Testis (tissue), 3 donors: ENCODE results near the gene DRC7. TPM values are rescaled to one million over a fixed set of nuclear protein-coding genes. Genes with fewer than 3 reads are reported as not detected.

ENCODE experiments used
- DNase-seq: peaks from one replicate; pipeline ENCODE4 v3.0.0-alpha.2; 2019
- H3K27ac ChIP-seq, 2 donors: fragments of 200-600 bp; sonication (generic); one replicate each; pipeline ENCODE4 v1.5.1; 2019
- H3K27me3 ChIP-seq: fragments of 200-600 bp; sonication (generic); one replicate; pipeline ENCODE4 v1.5.1; 2019
- H3K36me3 ChIP-seq: fragments of 200-600 bp; sonication (generic); one replicate; pipeline ENCODE4 v1.5.1; 2017; ENCODE audit warnings: low read depth; ENCODE audit errors: missing control alignments
- H3K4me1 ChIP-seq: fragments of 200-600 bp; sonication (generic); one replicate; pipeline ENCODE4 v1.5.1; 2019
- H3K4me3 ChIP-seq, 2 donors: fragments of 200-600 bp; sonication (generic); one replicate each; pipeline ENCODE4 v1.5.1; 2017 to 2019
- H3K9me3 ChIP-seq: fragments of 200-600 bp; sonication (generic); one replicate; pipeline ENCODE4 v1.5.1; 2017
- POLR2A ChIP-seq: fragments of 450-650 bp; IDR thresholded peaks from one replicate; pipeline ENCODE4 v1.6.1; 2017; ENCODE audit warnings: antibody characterized with exemption, mild to moderate bottlenecking, moderate library complexity
- WGBS, 2 donors: methylation state at CpG; one replicate each; pipeline ENCODE4 v1.1.5; 2018; 5-methylcytosine and 5-hydroxymethylcytosine counted together
- intact Hi-C: fragments of 100-400 bp; cut with DNase I; formaldehyde crosslinking; loops from one replicate; pipeline ENCODE4 v1.15.1; 2023; ENCODE audit warnings: low total_unique reads
- polyA plus RNA-seq: library from polyadenylated mRNA; stranded (reverse); fragments of 350-450 nt; fragmentation: Illumina TruSeq; extraction: RNeasy Lipid Tissue Mini Kit (QIAGEN cat#74804); gene quantifications from one replicate; pipeline ENCODE4 v1.2.3, GENCODE V29; 2014; ENCODE audit warnings: low read depth, low replicate concordance; ENCODE audit not compliant: insufficient read depth
- total RNA-seq, 2 donors: library from RNA; depleted of rRNA; stranded (reverse); fragments of >200 nt; gene quantifications; one replicate each; pipeline ENCODE4 v1.2.3, GENCODE V29; 2016
- TF ChIP-seq, protein P1 (sequence below), 3 experiments: fragments of 450-650 bp in 2 of 3; fragments of 200-600 bp in 1 of 3; sonication (generic) in 1 of 3; IDR thresholded peaks; one replicate each; pipeline ENCODE4 v1.5.1; 2016 to 2019; ENCODE audit warnings: antibody characterized with exemption in 3 of 3, mild to moderate bottlenecking in 2 of 3, moderate library complexity in 1 of 3

The DRC7 gene
- total and polyA plus RNA-seq, 3 donors from 2014 or later = 35.4 to 199 (median 62.7) TPM

DNA sequence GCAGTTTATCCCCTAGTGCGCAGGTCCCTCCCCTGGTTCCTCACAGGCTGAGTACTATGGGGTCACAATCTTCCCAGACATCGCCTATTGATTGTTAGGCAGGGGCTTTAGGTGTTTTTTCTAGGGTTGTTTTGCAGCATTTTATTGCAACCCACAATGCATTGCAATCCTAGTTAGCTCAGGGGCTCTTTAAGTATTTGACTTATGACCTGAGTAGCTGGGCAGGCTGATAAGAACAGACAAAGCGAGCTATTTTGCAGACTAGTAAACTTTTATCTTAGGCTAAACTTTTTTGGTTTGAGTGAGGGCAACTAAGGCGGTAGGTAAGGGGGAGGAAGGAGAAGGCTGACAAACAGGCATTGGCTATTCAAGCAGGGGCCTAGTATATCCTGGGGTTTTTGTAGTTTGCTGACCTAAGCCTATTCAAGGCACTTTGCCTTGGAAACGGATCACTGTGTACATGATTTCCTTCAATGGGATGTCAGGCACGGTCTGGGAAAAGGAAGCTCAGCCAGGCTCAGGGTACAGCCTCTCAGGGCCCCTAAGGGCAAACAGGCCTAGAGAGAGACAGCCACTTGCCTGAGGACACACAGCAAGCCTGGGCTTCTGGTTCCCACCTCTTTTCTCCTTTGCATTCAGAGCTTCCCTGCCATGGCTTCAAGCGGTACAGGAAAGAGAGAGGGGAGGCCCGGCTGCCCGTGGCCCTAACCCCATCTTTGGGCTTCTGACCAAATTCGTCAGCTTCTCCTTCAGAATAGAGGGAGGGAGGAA, 6.4 kb downstream of the DRC7 start:
- H3K36me3 ChIP-seq = no peaks in the 10 kb centered on the region
- no peak for TF ChIP-seq POLR2A
- TF ChIP-seq, protein P1, sequence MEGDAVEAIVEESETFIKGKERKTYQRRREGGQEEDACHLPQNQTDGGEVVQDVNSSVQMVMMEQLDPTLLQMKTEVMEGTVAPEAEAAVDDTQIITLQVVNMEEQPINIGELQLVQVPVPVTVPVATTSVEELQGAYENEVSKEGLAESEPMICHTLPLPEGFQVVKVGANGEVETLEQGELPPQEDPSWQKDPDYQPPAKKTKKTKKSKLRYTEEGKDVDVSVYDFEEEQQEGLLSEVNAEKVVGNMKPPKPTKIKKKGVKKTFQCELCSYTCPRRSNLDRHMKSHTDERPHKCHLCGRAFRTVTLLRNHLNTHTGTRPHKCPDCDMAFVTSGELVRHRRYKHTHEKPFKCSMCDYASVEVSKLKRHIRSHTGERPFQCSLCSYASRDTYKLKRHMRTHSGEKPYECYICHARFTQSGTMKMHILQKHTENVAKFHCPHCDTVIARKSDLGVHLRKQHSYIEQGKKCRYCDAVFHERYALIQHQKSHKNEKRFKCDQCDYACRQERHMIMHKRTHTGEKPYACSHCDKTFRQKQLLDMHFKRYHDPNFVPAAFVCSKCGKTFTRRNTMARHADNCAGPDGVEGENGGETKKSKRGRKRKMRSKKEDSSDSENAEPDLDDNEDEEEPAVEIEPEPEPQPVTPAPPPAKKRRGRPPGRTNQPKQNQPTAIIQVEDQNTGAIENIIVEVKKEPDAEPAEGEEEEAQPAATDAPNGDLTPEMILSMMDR (IDR thresholded peaks at IDR 0.05) = no peak
- no peak for DNase-seq
- H3K4me1 ChIP-seq = peaks cover 11% of the 10 kb centered on the region
- no peaks in the 10 kb centered on the region for H3K9me3 ChIP-seq
- no peaks in the 10 kb centered on the region for H3K27me3 ChIP-seq
- intact Hi-C loops = no loop called here
- H3K27ac ChIP-seq = no peak overlapping the region
- no peak overlapping the region for H3K4me3 ChIP-seq
- 68 to 71% methylated on average over 10 of the region's 10 CpGs for WGBS, 2 donors

DNA sequence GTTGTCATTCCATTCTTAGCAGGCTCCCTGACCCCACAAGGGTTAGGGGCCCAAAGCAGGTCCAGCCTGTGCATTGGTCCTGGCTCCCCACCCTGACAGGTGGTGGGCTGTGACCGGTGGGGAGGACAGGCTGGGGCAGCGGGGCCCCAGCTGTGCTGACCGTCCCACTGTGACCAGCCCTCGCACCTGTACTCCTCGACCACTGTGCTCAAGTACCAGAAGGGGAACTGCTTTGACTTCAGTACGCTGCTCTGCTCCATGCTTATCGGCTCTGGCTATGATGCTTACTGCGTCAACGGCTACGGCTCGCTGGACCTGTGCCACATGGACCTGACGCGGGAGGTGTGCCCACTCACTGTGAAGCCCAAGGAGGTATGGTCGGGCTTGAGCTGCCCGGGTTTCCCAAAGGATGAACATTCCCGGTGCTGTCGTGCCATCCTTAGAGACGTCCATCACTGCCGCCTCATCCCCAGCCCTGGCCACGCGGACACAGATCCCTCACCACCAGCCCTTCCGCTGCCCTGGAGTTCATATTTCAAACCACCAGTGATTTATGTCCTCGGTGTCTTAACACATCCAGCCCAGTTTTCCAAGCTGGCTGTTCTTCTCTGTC, 7.3 kb downstream of the DRC7 start:
- intact Hi-C loops = no loop called here
- no peaks in the 10 kb centered on the region for H3K36me3 ChIP-seq
- TF ChIP-seq, protein P1 (IDR thresholded peaks at IDR 0.05) = no peak
- TF ChIP-seq POLR2A = no peak
- WGBS, 2 donors = 68 to 74% methylated on average over 10 to 23 of the region's 23 CpGs
- no peaks in the 10 kb centered on the region for H3K27me3 ChIP-seq
- no peak overlapping the region for H3K27ac ChIP-seq
- H3K4me3 ChIP-seq = no peak overlapping the region
- H3K4me1 ChIP-seq = peaks cover 11% of the 10 kb centered on the region
- no peak for DNase-seq
- no peaks in the 10 kb centered on the region for H3K9me3 ChIP-seq

DNA sequence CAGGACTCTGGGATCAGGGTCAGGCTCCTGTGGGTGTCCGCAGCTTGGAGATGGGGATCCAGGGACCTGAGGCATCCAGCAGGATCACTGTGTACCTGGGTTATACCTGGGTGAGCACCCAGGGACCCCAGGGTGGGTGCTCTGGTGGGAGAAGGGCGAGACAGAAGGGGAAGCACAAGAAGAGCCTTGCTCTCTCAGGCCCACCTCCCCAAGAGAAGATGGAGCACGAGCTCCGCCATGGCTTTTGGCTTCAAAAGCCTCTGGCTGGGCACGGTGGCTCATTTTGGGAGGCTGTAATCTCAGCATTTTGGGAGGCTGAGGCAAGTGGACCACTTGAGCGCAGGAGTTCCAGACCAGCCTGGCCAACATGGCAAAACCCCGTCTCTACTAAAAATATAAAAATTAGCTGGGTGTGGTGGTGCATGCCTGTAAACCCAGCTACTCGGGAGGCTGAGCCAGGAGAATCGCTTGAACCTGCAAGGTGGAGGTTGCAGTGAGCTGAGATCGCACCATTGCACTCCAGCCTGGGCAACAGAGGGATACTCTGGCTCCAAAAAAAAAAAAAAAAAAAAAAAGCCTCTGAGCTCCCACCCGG, 8.9 kb downstream of the DRC7 start:
- Histone ChIP-seq H3K36me3 (no peaks in the 10 kb centered on the region), H3K4me1 (peaks cover 11% of the 10 kb centered on the region), H3K27me3 (no peaks in the 10 kb centered on the region), H3K4me3 (no peak overlapping the region), H3K27ac (no peak overlapping the region), H3K9me3 (no peaks in the 10 kb centered on the region)
- 91 to 95% methylated on average over 11 of the region's 11 CpGs for WGBS, 2 donors
- TF ChIP-seq, protein P1 (IDR thresholded peaks at IDR 0.05) = no peak
- no peak for TF ChIP-seq POLR2A
- no peak for DNase-seq
- intact Hi-C loops = no loop called here

DNA sequence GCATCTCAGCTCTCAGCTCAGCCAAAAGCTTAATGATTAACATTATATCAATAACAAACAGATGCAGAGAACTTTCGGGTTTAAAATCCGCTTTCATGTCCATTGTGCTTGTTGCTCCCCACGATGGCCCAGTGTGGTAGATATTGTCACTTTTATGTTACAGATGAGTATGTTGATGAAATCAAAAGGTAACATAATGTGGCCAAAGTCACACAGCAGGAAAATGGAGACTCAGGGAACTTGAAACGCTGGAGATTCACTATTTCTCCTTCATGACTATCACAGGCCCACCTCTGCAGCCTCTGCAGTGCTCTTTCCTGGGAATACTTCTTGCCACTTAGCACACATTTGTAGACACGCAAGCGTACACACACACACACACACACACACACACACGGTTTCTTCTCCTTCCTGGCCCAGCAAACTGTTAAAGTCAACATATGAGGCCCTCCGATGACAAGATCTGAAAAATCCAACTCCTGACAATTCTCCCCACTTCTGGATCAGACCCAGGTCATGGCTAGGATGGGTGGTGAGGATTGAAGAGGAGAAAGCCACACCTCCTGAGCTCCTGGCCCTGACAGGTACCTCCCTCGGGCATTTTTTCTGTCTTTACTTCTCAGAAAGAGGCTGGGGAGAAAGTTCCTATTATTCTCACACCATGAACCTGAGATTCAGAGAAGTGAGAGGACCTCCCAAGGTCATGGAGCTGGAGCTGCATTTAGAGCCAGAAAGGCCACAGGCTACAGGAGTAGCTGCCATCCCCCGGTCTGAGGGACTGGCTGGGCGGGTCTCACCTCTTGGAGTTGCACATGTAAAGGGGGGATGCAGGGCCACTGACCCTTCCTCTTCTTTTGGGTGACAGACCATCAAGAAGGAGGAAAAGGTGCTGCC, 9.7 kb downstream of the DRC7 start:
- intact Hi-C loops = no loop called here
- H3K9me3 ChIP-seq = no peaks in the 10 kb centered on the region
- H3K36me3 ChIP-seq = no peaks in the 10 kb centered on the region
- WGBS, 2 donors = 69 to 77% methylated on average over 11 of the region's 11 CpGs
- H3K27ac ChIP-seq = no peak overlapping the region
- no peaks in the 10 kb centered on the region for H3K27me3 ChIP-seq
- DNase-seq = no peak
- peaks cover 8% of the 10 kb centered on the region for H3K4me1 ChIP-seq
- TF ChIP-seq, protein P1 (IDR thresholded peaks at IDR 0.05) = no peak
- no peak for TF ChIP-seq POLR2A
- H3K4me3 ChIP-seq = no peak overlapping the region
